HG02763 (cell line): ENCODE data around the gene ERAS.
"Not testable (repeated sequence)": the region's sequence is repeated elsewhere in the genome, so short reads cannot be mapped to it uniquely, and the experiment has no call there.

Experiments
- ATAC-seq: cut with Tn5 transposase; IDR thresholded peaks from one replicate; pipeline ENCODE4 v1.9.1; 2021; ENCODE audit warnings: mild to moderate bottlenecking, moderate library complexity; ENCODE audit not compliant: unreplicated experiment

The ERAS gene

GRCh38 chrX:48794911-48795515 lies 31.3 kb upstream of the ERAS start:
- ATAC-seq: no peak

GRCh38 chrX:48798318-48798717 lies 28.0 kb upstream of the ERAS start:
- no peak for ATAC-seq

GRCh38 chrX:48800574-48801279 lies 25.6 kb upstream of the ERAS start:
- no peak for ATAC-seq

GRCh38 chrX:48801280-48802088 lies 24.8 kb upstream of the ERAS start, which contains the start of gene HDAC6:
TSS of gene HDAC6 (plus strand) at chrX:48802067. CDS start at chrX:48802693, 626 bp downstream.
- peak; percentile 81 for ATAC-seq

- ATAC-seq: peak; percentile 37
These were observed 24.0 kb upstream of the ERAS start for GRCh38 chrX:48802089-48802904.

- no peak for ATAC-seq
These were observed 23.5 kb upstream of the ERAS start for GRCh38 chrX:48802905-48803200.

GRCh38 chrX:48806081-48806480 lies 20.2 kb upstream of the ERAS start:
- ATAC-seq: no peak

- ATAC-seq: no peak
These were observed 12.7 kb upstream of the ERAS start for GRCh38 chrX:48813644-48814043.

GRCh38 chrX:48814722-48815121 lies 11.6 kb upstream of the ERAS start:
- no peak for ATAC-seq

- no peak for ATAC-seq
These were observed 11.0 kb upstream of the ERAS start for GRCh38 chrX:48815266-48815665.

- ATAC-seq: no peak
These were observed 10.1 kb upstream of the ERAS start for GRCh38 chrX:48816014-48816810.

GRCh38 chrX:48818098-48818497 lies 8.2 kb upstream of the ERAS start:
- no peak for ATAC-seq

- no peak for ATAC-seq
These were observed 7.4 kb upstream of the ERAS start for GRCh38 chrX:48818866-48819265.

GRCh38 chrX:48819394-48819793 lies 6.9 kb upstream of the ERAS start:
- not testable (repeated sequence) for ATAC-seq

- ATAC-seq: no peak
These were observed 3.3 kb upstream of the ERAS start for GRCh38 chrX:48823053-48823452.

GRCh38 chrX:48824066-48824465 lies 2.2 kb upstream of the ERAS start:
- no peak for ATAC-seq

- ATAC-seq: no peak
These were observed 752 bp downstream of the ERAS start for GRCh38 chrX:48826876-48827653.

- no peak for ATAC-seq
These were observed 1.3 kb downstream of the ERAS start for GRCh38 chrX:48827654-48827968.

GRCh38 chrX:48829016-48829735 lies 2.9 kb downstream of the ERAS start:
- no peak for ATAC-seq
